H9 (cell line): ENCODE measurements around the gene FEM1C. TPM values are rescaled to one million over a fixed set of nuclear protein-coding genes. Genes with fewer than 3 reads are reported as not detected.

ENCODE experiments used
- DNase-seq: peaks from one replicate; pipeline ENCODE4 v3.0.0-alpha.2; 2017
- H2AFZ ChIP-seq: one replicate; pipeline ENCODE4 v1.6.1; 2013; ENCODE audit warnings: mild to moderate bottlenecking, low read length, control low read depth, moderate library complexity
- H2AK5ac ChIP-seq: 2 replicates; pipeline ENCODE4 v1.6.1; 2013; ENCODE audit warnings: low read length, control low read depth, mixed read lengths; ENCODE audit not compliant: insufficient read length
- H2BK120ac ChIP-seq: one replicate; pipeline ENCODE4 v1.6.1; 2013; ENCODE audit warnings: low read depth, mild to moderate bottlenecking, low read length, control low read depth, inconsistent platforms; ENCODE audit not compliant: poor library complexity, severe bottlenecking
- H2BK12ac ChIP-seq: 2 replicates; pipeline ENCODE4 v1.6.1; 2013; ENCODE audit warnings: low read length, control low read depth, mixed read lengths, low read depth; ENCODE audit not compliant: insufficient read length
- H2BK15ac ChIP-seq: 2 replicates; pipeline ENCODE4 v1.6.1; 2013; ENCODE audit warnings: low read depth, low read length, control low read depth
- H2BK20ac ChIP-seq: one replicate; pipeline ENCODE4 v1.6.1; 2013; ENCODE audit warnings: low read depth, mild to moderate bottlenecking, low read length, control low read depth, inconsistent platforms; ENCODE audit not compliant: poor library complexity, severe bottlenecking
- H2BK5ac ChIP-seq: 2 replicates; pipeline ENCODE4 v1.6.1; 2013; ENCODE audit warnings: low read length, control low read depth, mixed read lengths; ENCODE audit not compliant: insufficient read length
- H3K14ac ChIP-seq: 2 replicates; pipeline ENCODE4 v1.6.1; 2013; ENCODE audit warnings: low read length, control low read depth; ENCODE audit not compliant: insufficient read depth
- H3K18ac ChIP-seq: 2 replicates; pipeline ENCODE4 v1.6.1; 2013; ENCODE audit warnings: low read depth, mild to moderate bottlenecking, mixed read lengths, low read length, control low read depth; ENCODE audit not compliant: insufficient read length
- H3K23ac ChIP-seq: 2 replicates; pipeline ENCODE4 v1.6.1; 2013; ENCODE audit warnings: low read length, control low read depth, mixed read lengths, low read depth; ENCODE audit not compliant: insufficient read length
- H3K23me2 ChIP-seq: 2 replicates; pipeline ENCODE4 v1.6.1; 2013; ENCODE audit warnings: low read depth, mild to moderate bottlenecking, mixed read lengths, low read length, control low read depth; ENCODE audit not compliant: insufficient read length, poor library complexity, severe bottlenecking
- H3K27ac ChIP-seq: 2 replicates; pipeline ENCODE4 v1.5.1; 2013; ENCODE audit warnings: low read length, control low read depth, mixed read lengths, low read depth; ENCODE audit not compliant: insufficient read length
- H3K27me3 ChIP-seq: 2 replicates; pipeline ENCODE4 v1.6.1; 2013; ENCODE audit warnings: low read length, control low read depth, inconsistent platforms; ENCODE audit not compliant: insufficient read depth
- H3K4ac ChIP-seq: 2 replicates; pipeline ENCODE4 v1.6.1; 2013; ENCODE audit warnings: low read depth, mild to moderate bottlenecking, control low read depth, inconsistent platforms, low read length, moderate library complexity
- H3K4me1 ChIP-seq: 2 replicates; pipeline ENCODE4 v1.6.1; 2013; ENCODE audit warnings: low read length, control low read depth, inconsistent platforms; ENCODE audit not compliant: insufficient read depth
- H3K4me2 ChIP-seq: 2 replicates; pipeline ENCODE4 v1.6.1; 2013; ENCODE audit warnings: low read length, control low read depth, mixed read lengths; ENCODE audit not compliant: insufficient read length, insufficient read depth
- H3K56ac ChIP-seq: 2 replicates; pipeline ENCODE4 v1.6.1; 2013; ENCODE audit warnings: low read depth, mild to moderate bottlenecking, mixed read lengths, low read length, control low read depth; ENCODE audit not compliant: insufficient read length
- H3K79me1 ChIP-seq: 2 replicates; pipeline ENCODE4 v1.6.1; 2013; ENCODE audit warnings: low read depth, mild to moderate bottlenecking, moderate library complexity, low read length, control low read depth, inconsistent platforms; ENCODE audit not compliant: insufficient read depth, poor library complexity, severe bottlenecking
- H3K79me2 ChIP-seq: 2 replicates; pipeline ENCODE4 v1.6.1; 2013; ENCODE audit warnings: low read length, control low read depth, inconsistent platforms; ENCODE audit not compliant: insufficient read depth
- H3K9ac ChIP-seq: 2 replicates; pipeline ENCODE4 v1.6.1; 2013; ENCODE audit warnings: low read length, control low read depth, mixed read lengths; ENCODE audit not compliant: insufficient read length; ENCODE audit errors: extremely low read depth
- H3K9me3 ChIP-seq: one replicate; pipeline ENCODE4 v1.6.1; 2013; ENCODE audit warnings: low read depth, low read length, inconsistent platforms; ENCODE audit not compliant: control insufficient read depth
- H3T11ph ChIP-seq: one replicate; pipeline ENCODE4 v1.6.1; 2013; ENCODE audit warnings: mild to moderate bottlenecking, low read length, control low read depth, inconsistent platforms
- H4K20me1 ChIP-seq: one replicate; pipeline ENCODE4 v1.6.1; 2013; ENCODE audit not compliant: control insufficient read depth, insufficient read length, insufficient read depth
- H4K5ac ChIP-seq: 2 replicates; pipeline ENCODE4 v1.6.1; 2013; ENCODE audit warnings: low read depth, mild to moderate bottlenecking, mixed read lengths, low read length, control low read depth; ENCODE audit not compliant: insufficient read length
- H4K8ac ChIP-seq: replicated peaks from 2 replicates; pipeline ENCODE4 v1.6.1; 2013; ENCODE audit warnings: low read length, control low read depth, mixed read lengths, low read depth; ENCODE audit not compliant: insufficient read length
- H4K91ac ChIP-seq: 2 replicates; pipeline ENCODE4 v1.6.1; 2013; ENCODE audit warnings: low read depth, mild to moderate bottlenecking, moderate library complexity, mixed read lengths, low read length, control low read depth; ENCODE audit not compliant: insufficient read length
- H3K27ac Mint-ChIP-seq, 3 experiments: 2 replicates in 2 of 3; 3 replicates in 1 of 3; pipeline ENCODE4 v1.8.0; 2020 to 2021; ENCODE audit warnings: mixed read lengths in 3 of 3, mild to moderate bottlenecking in 1 of 3, moderate library complexity in 1 of 3
- H3K27me3 Mint-ChIP-seq: 2 replicates; pipeline ENCODE4 v1.8.0; 2021; ENCODE audit warnings: low read depth, mild to moderate bottlenecking, moderate library complexity, mixed read lengths
- H3K36me3 Mint-ChIP-seq, 3 experiments: 2 replicates in 2 of 3; 3 replicates in 1 of 3; pipeline ENCODE4 v1.8.0; 2020 to 2021; ENCODE audit warnings: low read depth in 3 of 3, mixed read lengths in 3 of 3; ENCODE audit not compliant: insufficient read depth in 1 of 3
- H3K4me1 Mint-ChIP-seq, 2 experiments: 2 replicates each; pipeline ENCODE4 v1.8.0; 2020; ENCODE audit warnings: mixed read lengths in 2 of 2
- H3K4me3 Mint-ChIP-seq, 2 experiments: 2 replicates in 1 of 2; 3 replicates in 1 of 2; pipeline ENCODE4 v1.8.0; 2020 to 2021; ENCODE audit warnings: mild to moderate bottlenecking in 2 of 2, mixed read lengths in 2 of 2, moderate library complexity in 1 of 2
- H3K9me3 Mint-ChIP-seq, 2 experiments: 2 replicates in 1 of 2; 3 replicates in 1 of 2; pipeline ENCODE4 v1.8.0; 2020; ENCODE audit warnings: mild to moderate bottlenecking in 2 of 2, mixed read lengths in 2 of 2, moderate library complexity in 1 of 2
- CTCF ChIP-seq: fragments of 200-600 bp; sonication (generic); conservative IDR thresholded peaks from 3 replicates; pipeline ENCODE4 v1.8.0; 2021; ENCODE audit warnings: antibody characterized with exemption, mild to moderate bottlenecking
- WGBS: extraction: QIAGEN DNeasy Blood & Tissue Kit; methylation state at CpG from one replicate; pipeline ENCODE4 v1.1.7; 2013; ENCODE audit warnings: missing lambda C conversion rate, low lambda C conversion rate, mixed read lengths; ENCODE audit not compliant: insufficient read length; ENCODE audit errors: extremely low coverage; 5-methylcytosine and 5-hydroxymethylcytosine counted together
- total RNA-seq: library from RNA; stranded (reverse); gene quantifications from 2 replicates; pipeline ENCODE4 v1.2.1, GENCODE V29; 2021

Gene FEM1C
- total RNA-seq, 1 experiment from 2014 or later, result 15.2 TPM

GRCh38 chr5:115532517-115532916, 12.1 kb downstream of the FEM1C start:
- H3K27me3 Mint-ChIP-seq, result no peaks in the 10 kb centered on the region
- no peaks in the 10 kb centered on the region for H3K23me2 ChIP-seq
- no peak overlapping the region for H3K27ac Mint-ChIP-seq
- H3K9me3 Mint-ChIP-seq, result no peaks in the 10 kb centered on the region; a peak in 1 of 5 replicates
- peaks cover 18 to 34% (median 30%) of the 10 kb centered on the region in 3 experiments for H3K36me3 Mint-ChIP-seq
- no peak overlapping the region for H3T11ph ChIP-seq
- H3K23ac ChIP-seq, result no peak overlapping the region
- H3K4me3 Mint-ChIP-seq, result no peak overlapping the region
- no peak overlapping the region for H4K5ac ChIP-seq
- H3K9ac ChIP-seq, result no peak overlapping the region
- H3K27me3 ChIP-seq, result no peaks in the 10 kb centered on the region
- no peak overlapping the region for H4K91ac ChIP-seq
- TF ChIP-seq CTCF, result no peak
- H3K56ac ChIP-seq, result no peak overlapping the region
- H3K14ac ChIP-seq, result no peak overlapping the region
- H2BK12ac ChIP-seq, result no peak overlapping the region
- H3K4ac ChIP-seq, result no peak overlapping the region
- H3K18ac ChIP-seq, result no peak overlapping the region
- peaks cover 20% of the 10 kb centered on the region; the same call in 1 of the 2 replicates for H3K79me2 ChIP-seq
- H3K4me1 ChIP-seq, result no peaks in the 10 kb centered on the region
- H2AFZ ChIP-seq, result no peak overlapping the region
- H4K8ac ChIP-seq, result no peak overlapping the region
- H2BK120ac ChIP-seq, result no peak overlapping the region
- H3K27ac ChIP-seq, result no peak overlapping the region
- H2BK15ac ChIP-seq, result no peak overlapping the region
- DNase-seq, result no peak
- no peak overlapping the region for H2AK5ac ChIP-seq
- no CpG with 5 or more reads among the region's 2 CpGs for WGBS
- no peak overlapping the region for H2BK20ac ChIP-seq
- no peak overlapping the region for H2BK5ac ChIP-seq
- no peaks in the 10 kb centered on the region for H4K20me1 ChIP-seq
- no peaks in the 10 kb centered on the region for H3K9me3 ChIP-seq
- peaks cover 25 to 36% of the 10 kb centered on the region in 2 experiments for H3K4me1 Mint-ChIP-seq
- H3K79me1 ChIP-seq, result peaks cover 2% of the 10 kb centered on the region
- no peak overlapping the region for H3K4me2 ChIP-seq
